AG04450 (cell line): ENCODE data around the gene CCDC192. TPM values are rescaled to one million over a fixed set of nuclear protein-coding genes. Genes with fewer than 3 reads are reported as not detected.
"Not testable (repeated sequence)": the region's sequence is repeated elsewhere in the genome, so short reads cannot be mapped to it uniquely, and the experiment has no call there.

Experiments used
- CTCF ChIA-PET: fragments of 300-600, 350-600 bp; formaldehyde crosslinking; extraction: SDS; loops from one replicate; lab custom pipeline; 2022; ENCODE audit warnings: antibody characterized with exemption, inconsistent platforms; lab: Charles Lee
- POLR2A ChIA-PET: fragments of 350-600 bp; formaldehyde crosslinking; extraction: SDS; loops from one replicate; lab custom pipeline; 2021; ENCODE audit warnings: antibody characterized with exemption, inconsistent platforms; lab: Yijun Ruan, JAX
- DNase-seq: peaks from one replicate; pipeline ENCODE4 v3.0.0-alpha.2; 2011; ENCODE audit warnings: low read depth, low spot score
- H3K27ac ChIP-seq: one replicate; pipeline ENCODE4 v1.5.1; 2012; ENCODE audit warnings: low read depth, low read length, control low read depth
- H3K27me3 ChIP-seq: one replicate; pipeline ENCODE4 v1.6.0; 2012; ENCODE audit warnings: low read length; ENCODE audit not compliant: control insufficient read depth, insufficient read depth
- H3K4me3 ChIP-seq: 2 replicates; pipeline ENCODE4 v1.5.1; 2011; ENCODE audit warnings: mild to moderate bottlenecking, low read depth, low read length, control low read depth
- H3K9me3 ChIP-seq: 2 replicates; pipeline ENCODE4 v1.5.1; 2012; ENCODE audit warnings: low read length; ENCODE audit not compliant: control insufficient read depth, insufficient read depth
- polyA plus RNA-seq: library from polyadenylated mRNA; depleted of rRNA; stranded (reverse); fragments of >200 nt; gene quantifications from 2 replicates; pipeline ENCODE4 v1.2.3, GENCODE V29; 2011
- TF ChIP-seq, protein P1 (sequence below): IDR thresholded peaks from 2 replicates; pipeline ENCODE4 v1.5.1; 2011; ENCODE audit warnings: low read depth, low read length, control low read depth, inconsistent platforms

Gene CCDC192
- polyA plus RNA-seq, 1 experiment, result not detected

DNA sequence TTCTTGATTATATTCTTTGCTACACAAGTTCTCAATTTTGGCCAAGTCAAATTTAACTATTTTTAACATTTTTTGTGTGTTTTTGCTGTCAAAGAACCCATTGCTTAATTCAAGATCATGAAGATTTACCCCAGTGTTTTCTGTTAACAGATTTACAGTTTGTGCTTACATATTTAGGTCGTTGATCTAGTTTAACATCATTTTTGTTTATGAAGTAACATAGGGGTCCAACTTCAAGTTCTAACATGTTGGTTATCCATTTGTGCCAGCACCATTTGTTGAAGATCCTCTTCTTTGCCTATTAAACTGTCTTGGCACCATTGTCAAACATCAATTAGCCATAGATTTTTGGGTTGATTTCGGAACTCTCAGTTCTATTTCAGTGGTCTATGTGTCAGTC lies 71.0 kb downstream of the CCDC192 start:
- H3K27me3 ChIP-seq, result no peaks in the 10 kb centered on the region
- TF ChIP-seq, protein P1, sequence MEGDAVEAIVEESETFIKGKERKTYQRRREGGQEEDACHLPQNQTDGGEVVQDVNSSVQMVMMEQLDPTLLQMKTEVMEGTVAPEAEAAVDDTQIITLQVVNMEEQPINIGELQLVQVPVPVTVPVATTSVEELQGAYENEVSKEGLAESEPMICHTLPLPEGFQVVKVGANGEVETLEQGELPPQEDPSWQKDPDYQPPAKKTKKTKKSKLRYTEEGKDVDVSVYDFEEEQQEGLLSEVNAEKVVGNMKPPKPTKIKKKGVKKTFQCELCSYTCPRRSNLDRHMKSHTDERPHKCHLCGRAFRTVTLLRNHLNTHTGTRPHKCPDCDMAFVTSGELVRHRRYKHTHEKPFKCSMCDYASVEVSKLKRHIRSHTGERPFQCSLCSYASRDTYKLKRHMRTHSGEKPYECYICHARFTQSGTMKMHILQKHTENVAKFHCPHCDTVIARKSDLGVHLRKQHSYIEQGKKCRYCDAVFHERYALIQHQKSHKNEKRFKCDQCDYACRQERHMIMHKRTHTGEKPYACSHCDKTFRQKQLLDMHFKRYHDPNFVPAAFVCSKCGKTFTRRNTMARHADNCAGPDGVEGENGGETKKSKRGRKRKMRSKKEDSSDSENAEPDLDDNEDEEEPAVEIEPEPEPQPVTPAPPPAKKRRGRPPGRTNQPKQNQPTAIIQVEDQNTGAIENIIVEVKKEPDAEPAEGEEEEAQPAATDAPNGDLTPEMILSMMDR, result no peak
- ChIA-PET POLR2A (no interaction called here), CTCF (no interaction called here)
- H3K9me3 ChIP-seq, result no peaks in the 10 kb centered on the region
- no peak overlapping the region for H3K4me3 ChIP-seq
- no peak overlapping the region for H3K27ac ChIP-seq
- DNase-seq, result no peak

DNA sequence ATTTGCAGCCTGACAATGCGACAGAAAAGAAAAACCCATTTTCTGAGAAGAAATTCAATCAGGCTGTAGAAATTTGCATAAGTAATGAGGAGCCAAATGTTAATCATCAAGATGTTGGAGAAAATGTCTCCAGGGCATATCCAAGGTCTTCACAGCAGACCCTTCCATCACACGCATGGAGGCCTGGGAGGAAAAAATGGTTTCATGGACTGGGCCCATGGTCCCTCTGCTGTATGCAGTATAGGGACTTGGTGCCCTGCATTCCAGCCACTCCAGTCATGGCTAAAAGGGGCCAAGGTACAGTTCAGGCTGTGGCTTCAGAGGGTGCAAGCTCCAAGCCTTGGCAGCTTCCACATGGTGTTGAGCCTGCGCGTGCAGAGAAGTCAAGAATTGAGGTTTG lies 73.3 kb downstream of the CCDC192 start:
- Histone ChIP-seq H3K27me3 (no peaks in the 10 kb centered on the region), H3K9me3 (no peaks in the 10 kb centered on the region), H3K27ac (no peak overlapping the region), H3K4me3 (no peak overlapping the region)
- ChIA-PET POLR2A (no interaction called here), CTCF (no interaction called here)
- TF ChIP-seq, protein P1, result no peak
- DNase-seq, result no peak

DNA sequence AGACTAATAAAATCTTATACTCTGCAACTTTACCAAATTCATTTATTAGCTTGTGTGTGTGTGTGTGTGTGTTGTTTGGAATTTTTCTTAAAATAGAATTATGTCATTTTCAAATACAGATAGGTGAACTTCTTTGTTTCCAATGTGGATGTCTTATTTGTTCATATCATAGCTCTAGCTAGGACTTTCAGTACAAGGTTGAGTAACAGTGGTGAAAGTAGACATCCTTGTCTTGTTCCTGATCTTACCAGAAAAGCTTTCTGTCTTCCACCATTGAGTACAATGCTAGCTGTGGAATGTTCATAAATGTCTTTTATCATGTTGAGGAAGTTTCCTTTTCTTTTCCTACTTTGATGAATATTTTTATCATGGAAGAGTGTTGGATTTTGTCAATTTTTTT lies 74.8 kb downstream of the CCDC192 start:
- ChIA-PET POLR2A (no interaction called here), CTCF (no interaction called here)
- TF ChIP-seq, protein P1, result no peak
- no peak for DNase-seq
- Histone ChIP-seq H3K27ac (no peak overlapping the region), H3K9me3 (no peaks in the 10 kb centered on the region), H3K4me3 (no peak overlapping the region), H3K27me3 (no peaks in the 10 kb centered on the region)

DNA sequence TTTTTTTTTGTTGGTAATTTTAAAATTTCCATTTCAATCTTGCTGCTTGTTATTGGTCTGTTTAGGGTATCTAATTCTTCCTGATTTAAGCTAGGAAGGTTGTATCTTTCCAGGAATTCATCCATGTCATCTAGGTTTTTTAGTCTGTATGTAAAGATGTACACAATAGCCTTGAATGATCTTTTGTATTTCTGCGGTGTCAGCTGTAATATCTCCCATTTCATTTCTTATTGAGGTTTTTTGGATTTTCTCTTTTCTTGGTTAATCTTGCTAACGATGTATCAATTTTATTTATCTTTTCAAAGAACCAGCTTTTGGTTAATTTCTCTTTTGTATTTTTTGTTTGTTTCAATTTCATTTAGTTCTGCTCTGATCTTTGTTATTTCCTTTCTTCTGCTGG lies 79.3 kb downstream of the CCDC192 start:
- CTCF ChIA-PET, DNase-seq, POLR2A ChIA-PET, H3K27ac ChIP-seq, H3K27me3 ChIP-seq, H3K9me3 ChIP-seq, H3K4me3 ChIP-seq: not testable (repeated sequence)

DNA sequence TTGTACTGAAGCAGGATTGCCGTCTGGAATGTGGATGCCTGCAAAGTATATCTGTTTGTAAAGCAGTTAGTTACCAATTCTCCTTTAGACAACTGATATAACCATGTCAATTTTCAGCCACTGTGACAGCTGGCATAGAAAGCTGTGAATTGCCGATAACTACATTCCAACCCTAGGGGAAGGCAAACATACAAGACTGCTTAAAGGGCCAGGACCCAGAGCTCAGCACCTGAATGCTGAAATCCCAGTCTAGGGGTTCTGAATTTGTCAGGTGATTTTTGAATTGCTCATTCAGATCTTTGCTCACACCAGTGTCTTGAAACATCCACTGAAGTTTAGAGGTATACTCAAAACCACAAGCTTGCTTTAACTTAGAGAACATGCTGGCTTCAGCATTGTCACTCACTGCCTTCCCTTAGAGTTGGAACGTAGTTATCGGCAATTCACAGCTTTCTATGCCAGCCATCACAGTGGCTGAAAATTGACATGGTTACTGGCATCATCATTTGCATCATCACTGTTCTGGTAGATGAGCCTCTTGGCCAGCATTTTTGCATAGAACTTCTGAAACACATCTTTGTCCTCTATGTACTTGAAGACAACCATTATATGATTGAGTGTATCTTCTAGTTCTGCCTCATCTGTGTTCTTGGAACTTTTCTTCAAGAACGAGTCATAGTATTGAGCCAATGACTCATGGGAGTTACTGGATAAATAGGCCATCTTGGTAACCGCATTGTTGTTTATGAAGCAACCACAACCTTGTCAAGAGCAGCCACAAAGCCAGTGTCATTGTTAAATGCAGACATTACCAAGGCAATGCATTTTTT lies 82.1 kb downstream of the CCDC192 start:
- CTCF ChIA-PET, result interaction anchor here (1.6 kb wide), 1 partner anchor 29 kb away, joined by 4 read pairs; no protein-coding TSS in a partner anchor
- H3K27ac ChIP-seq, result no peak overlapping the region
- TF ChIP-seq, protein P1, result no peak
- peak; percentile 64 for DNase-seq
- H3K27me3 ChIP-seq, result no peaks in the 10 kb centered on the region
- POLR2A ChIA-PET, result interaction anchor here (1.5 kb wide), 1 partner anchor 267 kb away, joined by 3 read pairs; no protein-coding TSS in a partner anchor
- no peaks in the 10 kb centered on the region for H3K9me3 ChIP-seq
- H3K4me3 ChIP-seq, result no peak overlapping the region
